OCI-LY7 (cell line): Measurements from ENCODE around the gene PLEKHH3. TPM values are rescaled to one million over a fixed set of nuclear protein-coding genes. Genes with fewer than 3 reads are reported as not detected.
A peak's percentile ranks its signal among the peaks of the same experiment; 100 is the strongest.

Source experiments
- BruUV-seq: library from RNA; stranded (reverse); fragments of 400-500 nt; replicated peaks from 2 replicates; lab custom pipeline; 2021; lab: Mats Ljungman, UMichigan
- CTCF ChIA-PET: fragments of 300-600 bp; sonication (Branson Sonifier 250); formaldehyde crosslinking; loops from one replicate; lab custom pipeline; 2022; ENCODE audit warnings: antibody characterized with exemption; ENCODE audit not compliant: unreplicated experiment; lab: Charles Lee
- POLR2A ChIA-PET: fragments of 300-600 bp; sonication (Branson Sonifier 250); formaldehyde crosslinking; loops from one replicate; lab custom pipeline; 2022; ENCODE audit warnings: antibody characterized with exemption; lab: Charles Lee
- DNase-seq: peaks from one replicate; pipeline ENCODE4 v3.0.0-alpha.2; 2015; ENCODE audit warnings: low spot score
- H2AFZ ChIP-seq: fragments of 200-600 bp; sonication (generic), shearing (Covaris generic); 2 replicates; pipeline ENCODE4 v1.6.1; 2014; ENCODE audit warnings: mild to moderate bottlenecking, antibody characterized with exemption, low read length, moderate library complexity
- H3K27ac ChIP-seq: fragments of 200-600 bp; sonication (generic); 2 replicates; pipeline ENCODE4 v1.5.1; 2014; ENCODE audit warnings: mixed run types, low read depth, mild to moderate bottlenecking, moderate library complexity, low read length, inconsistent platforms; ENCODE audit not compliant: poor library complexity, severe bottlenecking
- H3K36me3 ChIP-seq: fragments of 200-600 bp; sonication (generic); 2 replicates; pipeline ENCODE4 v1.6.1; 2014; ENCODE audit warnings: mild to moderate bottlenecking, antibody characterized with exemption, low read length, moderate library complexity, mixed read lengths; ENCODE audit not compliant: insufficient read depth
- H3K4me1 ChIP-seq: fragments of 200-600 bp; sonication (generic); 2 replicates; pipeline ENCODE4 v1.5.1; 2014; ENCODE audit warnings: mild to moderate bottlenecking, low read length; ENCODE audit not compliant: insufficient read depth, poor library complexity, severe bottlenecking
- H3K4me2 ChIP-seq: fragments of 200-600 bp; sonication (generic); 2 replicates; pipeline ENCODE4 v1.6.1; 2014; ENCODE audit warnings: mild to moderate bottlenecking, low read length
- H3K4me3 ChIP-seq: fragments of 200-600 bp; sonication (generic); 2 replicates; pipeline ENCODE4 v1.5.1; 2014; ENCODE audit warnings: mild to moderate bottlenecking, low read depth, low read length; ENCODE audit not compliant: poor library complexity, severe bottlenecking
- H3K79me2 ChIP-seq: fragments of 200-600 bp; sonication (generic); 2 replicates; pipeline ENCODE4 v1.6.1; 2016; ENCODE audit warnings: low read depth, mild to moderate bottlenecking, low read length, moderate library complexity, mixed read lengths; ENCODE audit not compliant: insufficient read depth
- H3K9me2 ChIP-seq: fragments of 200-600 bp; sonication (generic); 2 replicates; pipeline ENCODE4 v1.6.1; 2016; ENCODE audit warnings: mild to moderate bottlenecking, low read length, mixed read lengths; ENCODE audit not compliant: insufficient read depth
- H3K9me3 ChIP-seq: fragments of 200-600 bp; sonication (generic); 2 replicates; pipeline ENCODE4 v1.6.1; 2014; ENCODE audit warnings: mild to moderate bottlenecking, mixed run types, low read length, mixed read lengths
- H4K20me1 ChIP-seq: fragments of 200-600 bp; sonication (generic); 2 replicates; pipeline ENCODE4 v1.6.1; 2014; ENCODE audit warnings: mild to moderate bottlenecking, antibody characterized with exemption, low read length, moderate library complexity, mixed read lengths; ENCODE audit not compliant: insufficient read depth
- CTCF ChIP-seq: fragments of 200-600 bp; sonication (generic); conservative IDR thresholded peaks from 2 replicates; pipeline ENCODE4 v1.5.1; 2014; ENCODE audit warnings: mild to moderate bottlenecking, antibody characterized with exemption, low read length, moderate library complexity, mixed read lengths
- EZH2phosphoT487 ChIP-seq: fragments of 200-600 bp; sonication (generic); IDR thresholded peaks from 2 replicates; pipeline ENCODE4 v1.6.1; 2018; ENCODE audit warnings: low read depth, borderline replicate concordance, mild to moderate bottlenecking, mixed run types, antibody characterized with exemption, low read length, moderate library complexity, mixed read lengths
- intact Hi-C: fragments of 100-400 bp; cut with micrococcal nuclease; formaldehyde crosslinking; loops from one replicate; pipeline ENCODE4 v1.10.0; 2022; ENCODE audit not compliant: unreplicated experiment
- total RNA-seq, 2 experiments: library from RNA; depleted of rRNA in 1 of 2; stranded (reverse); fragments of >200 nt in 1 of 2; shearing (Covaris generic) in 1 of 2; gene quantifications; 2 replicates each; pipeline ENCODE4 v1.2.3, GENCODE V29; 2014 to 2022

Gene PLEKHH3
- total RNA-seq, 2 experiments from 2014 or later = 24.4 to 47.5 TPM

- no peak for DNase-seq
- Histone ChIP-seq H2AFZ (no peak overlapping the region), H3K27ac (no peak overlapping the region), H3K4me1 (no peaks in the 10 kb centered on the region), H3K79me2 (no peaks in the 10 kb centered on the region), H3K36me3 (peaks cover 62% of the 10 kb centered on the region), H3K4me2 (no peak overlapping the region), H3K9me3 (no peaks in the 10 kb centered on the region), H3K4me3 (no peak overlapping the region), H3K9me2 (no peaks in the 10 kb centered on the region), H4K20me1 (no peaks in the 10 kb centered on the region)
- ChIA-PET POLR2A (no interaction called here), CTCF (no interaction called here)
- no peak for TF ChIP-seq EZH2phosphoT487
- TF ChIP-seq CTCF = no peak
- intact Hi-C loops = no loop called here
- TSS peak; percentile 26 for BruUV-seq
These were observed 46.8 kb upstream of the PLEKHH3 start for GRCh38 chr17:42723636-42724035.

- intact Hi-C loops = loop anchor here (1.0 to 2.0 kb wide), 3 partner anchors 42 to 216 kb away; partner anchors contain the start of gene BECN1
- H3K79me2 ChIP-seq = no peaks in the 10 kb centered on the region
- no peaks in the 10 kb centered on the region for H3K9me2 ChIP-seq
- H3K4me3 ChIP-seq = no peak overlapping the region
- ChIA-PET CTCF (no interaction called here), POLR2A (no interaction called here)
- H2AFZ ChIP-seq = no peak overlapping the region
- no peaks in the 10 kb centered on the region for H4K20me1 ChIP-seq
- peak; percentile 84 for DNase-seq
- no peaks in the 10 kb centered on the region for H3K4me1 ChIP-seq
- no peaks in the 10 kb centered on the region for H3K9me3 ChIP-seq
- no peak overlapping the region for H3K27ac ChIP-seq
- no peak for TF ChIP-seq EZH2phosphoT487
- TF ChIP-seq CTCF = peak; percentile 94
- peaks cover 78% of the 10 kb centered on the region for H3K36me3 ChIP-seq
- no peak overlapping the region for H3K4me2 ChIP-seq
- no TSS peak for BruUV-seq
These were observed 44.3 kb upstream of the PLEKHH3 start for GRCh38 chr17:42720996-42721583.

- no peak overlapping the region for H3K4me2 ChIP-seq
- H3K9me2 ChIP-seq = no peaks in the 10 kb centered on the region
- no peak for DNase-seq
- intact Hi-C loops = no loop called here
- no peak overlapping the region for H3K27ac ChIP-seq
- ChIA-PET POLR2A (interaction anchor here (0.6 to 1.4 kb wide), 2 partner anchors 8 to 116 kb away, joined by 3 read pairs; no protein-coding TSS in a partner anchor), CTCF (no interaction called here)
- no peaks in the 10 kb centered on the region for H4K20me1 ChIP-seq
- BruUV-seq = no TSS peak
- no peak overlapping the region for H3K4me3 ChIP-seq
- no peak for TF ChIP-seq CTCF
- TF ChIP-seq EZH2phosphoT487 = no peak
- peaks cover 10% of the 10 kb centered on the region for H3K4me1 ChIP-seq
- no peaks in the 10 kb centered on the region for H3K79me2 ChIP-seq
- peaks cover 93% of the 10 kb centered on the region for H3K36me3 ChIP-seq
- no peaks in the 10 kb centered on the region for H3K9me3 ChIP-seq
- H2AFZ ChIP-seq = no peak overlapping the region
These were observed 32.8 kb upstream of the PLEKHH3 start for GRCh38 chr17:42709561-42709960.
